Lung microvascular endothelial cell (primary cell): ENCODE results near the gene ZEB1. TPM values are rescaled to one million over a fixed set of nuclear protein-coding genes. Genes with fewer than 3 reads are reported as not detected.
A peak's percentile ranks its signal among the peaks of the same experiment; 100 is the strongest.

Experiments
- DNase-seq, 2 donors: peaks; one replicate each; pipeline versions ENCODE4 v3.0.0 to v3.0.0-alpha.2; 2010; ENCODE audit warnings: low read depth in 2 of 2
- total RNA-seq: library from RNA; depleted of rRNA; stranded (reverse); fragments of >200 nt; gene quantifications from 2 replicates; pipeline ENCODE4 v1.2.1, GENCODE V29; 2014

The ZEB1 gene
- 49.7 and 69.4 TPM in 2 replicates for total RNA-seq

DNA sequence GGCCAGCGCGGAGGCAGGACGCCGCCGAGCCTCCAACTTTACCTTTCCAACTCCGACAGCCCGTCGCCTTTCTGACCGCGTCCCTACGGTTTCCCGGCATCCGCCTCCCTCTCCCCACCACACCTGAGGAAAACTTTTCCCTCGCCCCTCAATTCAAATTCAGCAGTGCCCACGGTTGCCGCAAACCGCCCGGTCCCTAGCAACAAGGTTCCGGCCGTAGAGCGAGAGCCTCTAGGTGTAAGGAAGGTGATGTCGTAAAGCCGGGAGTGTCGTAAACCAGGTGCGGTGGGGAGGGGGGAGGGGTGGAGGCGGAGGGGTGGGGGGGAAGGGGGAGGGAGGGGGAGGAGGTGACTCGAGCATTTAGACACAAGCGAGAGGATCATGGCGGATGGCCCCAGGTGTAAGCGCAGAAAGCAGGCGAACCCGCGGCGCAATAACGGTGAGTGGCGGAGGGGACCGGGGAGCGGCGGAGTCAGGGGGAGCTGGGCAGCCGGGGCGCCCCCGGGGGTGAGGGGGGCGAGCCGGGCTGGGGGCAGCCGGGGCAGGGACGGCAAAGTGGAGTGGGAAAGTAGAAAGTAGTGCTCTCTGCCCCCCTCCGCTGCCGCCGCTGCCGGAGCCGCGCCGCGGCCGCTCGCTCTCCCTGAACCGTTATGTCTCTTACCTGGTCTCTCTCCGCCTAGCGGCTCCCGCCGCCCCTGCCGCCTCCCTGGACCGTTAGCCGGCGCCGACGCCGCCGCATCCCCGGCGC lies at the start of gene ZEB1:
Gene ZEB1 (plus strand): TSS at position 363 of the 748 bp plus-strand sequence. CDS start 19 bp downstream, at position 382.
- DNase-seq: peak; percentile 92 to 98

DNA sequence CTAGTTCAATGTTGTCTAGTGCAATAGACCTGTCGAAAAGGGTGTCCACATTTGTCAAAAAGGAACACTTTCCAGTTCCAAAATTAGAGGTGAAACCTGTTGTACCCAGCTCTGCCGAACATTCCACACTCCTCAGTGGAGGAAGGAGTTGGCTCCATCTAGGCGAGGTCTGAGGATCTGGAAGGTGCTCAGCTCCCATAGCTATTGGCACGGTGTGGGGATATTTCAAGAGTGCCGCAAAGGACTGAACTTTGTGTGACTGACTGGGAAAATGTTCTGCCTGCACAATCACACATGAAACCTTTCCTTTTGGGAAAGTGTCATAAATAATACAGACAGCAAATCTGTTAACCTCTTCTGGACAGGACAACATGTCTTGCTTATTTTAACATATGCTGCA lies 48.1 kb upstream of the ZEB1 start:
- DNase-seq: no peak

DNA sequence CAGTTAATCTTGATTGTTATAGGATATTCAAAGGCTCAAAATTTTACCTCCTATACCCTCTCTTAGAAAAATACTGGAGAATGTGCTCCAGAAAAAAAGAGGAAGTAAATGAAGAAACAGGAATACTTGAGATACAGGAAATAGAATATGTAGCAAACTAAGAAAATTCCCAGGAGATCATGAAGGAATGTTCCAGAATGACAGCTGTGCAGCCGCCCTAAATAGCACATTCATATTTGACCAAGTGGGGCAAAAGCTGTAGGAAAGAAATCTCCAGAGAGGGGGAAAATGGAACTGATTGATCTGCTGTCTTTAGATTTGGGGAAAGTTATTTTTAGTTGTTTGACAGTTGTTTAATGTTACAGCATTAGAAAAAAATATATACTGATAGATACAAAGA lies 46.2 kb upstream of the ZEB1 start:
- peak in 1 of 2 donors; percentile 18 for DNase-seq

DNA sequence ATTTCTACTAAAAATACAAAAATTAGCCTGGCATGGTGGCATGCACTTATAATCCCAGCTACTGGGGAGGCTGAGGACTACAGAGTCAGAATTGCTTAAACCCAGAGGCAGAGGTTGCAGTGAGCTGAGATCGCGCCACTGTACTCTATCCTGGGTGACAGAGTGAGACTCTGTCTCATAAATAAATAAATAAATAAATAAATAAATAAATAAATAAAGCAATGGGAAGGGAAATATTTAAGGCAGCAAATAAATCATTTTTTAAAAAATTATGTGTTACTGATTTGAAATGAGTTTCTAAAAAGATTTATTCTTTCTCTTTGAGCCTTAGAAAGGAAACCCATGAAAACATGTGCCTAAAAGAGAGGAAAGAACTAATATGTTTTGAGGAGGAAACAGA lies 45.2 kb upstream of the ZEB1 start:
- DNase-seq: no peak

DNA sequence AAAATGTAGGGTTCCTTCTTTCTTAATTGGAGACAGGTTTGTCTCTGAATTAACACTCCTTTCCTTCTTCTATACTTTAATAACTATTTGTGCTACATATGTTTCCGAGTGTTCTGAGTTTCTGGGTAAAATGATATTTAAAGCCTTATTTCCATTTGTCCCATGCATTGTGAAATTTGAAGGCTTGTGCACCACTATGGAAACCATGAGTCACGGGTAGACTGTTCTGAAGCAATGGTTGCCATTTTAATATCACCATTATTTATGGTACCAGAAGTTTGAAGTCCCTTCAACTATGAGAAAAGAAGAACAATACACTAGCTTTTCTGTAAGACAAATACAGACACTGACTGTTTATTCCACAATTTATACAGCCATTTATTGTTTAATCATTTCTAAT lies 44.7 kb upstream of the ZEB1 start:
- peak in 1 of 2 donors; percentile 60 for DNase-seq

DNA sequence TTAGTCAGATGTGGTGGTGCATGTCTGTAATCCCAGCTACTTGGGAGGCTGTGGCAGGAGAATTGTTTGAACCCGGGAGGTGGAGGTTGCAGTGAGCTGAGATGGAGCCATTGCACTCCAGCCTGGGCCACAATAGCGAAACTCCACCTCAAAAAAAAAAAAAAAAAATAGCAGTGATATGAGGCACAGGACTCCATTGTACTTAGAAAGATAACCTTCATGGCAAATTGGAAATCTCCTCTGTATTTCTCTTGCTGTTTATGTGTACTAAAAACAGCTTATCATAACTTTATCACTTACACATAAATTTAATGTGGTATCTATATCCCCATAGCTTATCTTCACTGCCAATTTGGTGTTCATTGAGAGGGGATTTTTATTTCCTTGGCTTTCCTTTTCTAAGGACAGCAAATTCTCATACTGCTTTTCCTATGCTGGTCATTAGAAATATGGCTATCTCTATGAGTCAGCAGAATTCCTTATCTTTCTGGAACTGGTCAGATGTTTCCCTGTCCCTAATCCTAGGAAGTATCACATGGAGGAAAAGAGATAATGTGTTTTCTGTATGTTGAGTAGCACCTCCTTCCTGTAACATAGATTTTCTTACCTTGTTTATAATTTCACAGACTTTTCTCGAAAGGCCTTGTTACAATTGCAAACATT lies 40.6 kb upstream of the ZEB1 start:
- peak; percentile 64 to 80 for DNase-seq

DNA sequence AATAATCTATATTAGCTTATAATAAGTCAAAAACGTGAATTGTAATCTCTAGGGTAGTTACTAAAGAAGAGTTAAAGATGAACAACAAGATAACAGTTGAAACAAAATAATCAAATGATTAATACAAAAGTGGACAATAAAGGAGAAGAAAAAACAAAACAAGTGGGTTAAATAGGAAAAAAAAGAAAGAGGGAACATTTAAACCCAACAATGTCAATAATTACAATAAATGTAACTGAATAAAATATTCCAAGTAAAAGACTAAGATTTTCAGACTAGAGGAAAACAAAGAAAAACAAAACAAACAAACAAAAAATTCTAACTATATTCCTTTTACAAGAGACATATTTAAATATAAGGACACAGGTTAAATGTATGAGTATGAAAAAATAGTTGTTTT lies 38.0 kb upstream of the ZEB1 start:
- DNase-seq: no peak

DNA sequence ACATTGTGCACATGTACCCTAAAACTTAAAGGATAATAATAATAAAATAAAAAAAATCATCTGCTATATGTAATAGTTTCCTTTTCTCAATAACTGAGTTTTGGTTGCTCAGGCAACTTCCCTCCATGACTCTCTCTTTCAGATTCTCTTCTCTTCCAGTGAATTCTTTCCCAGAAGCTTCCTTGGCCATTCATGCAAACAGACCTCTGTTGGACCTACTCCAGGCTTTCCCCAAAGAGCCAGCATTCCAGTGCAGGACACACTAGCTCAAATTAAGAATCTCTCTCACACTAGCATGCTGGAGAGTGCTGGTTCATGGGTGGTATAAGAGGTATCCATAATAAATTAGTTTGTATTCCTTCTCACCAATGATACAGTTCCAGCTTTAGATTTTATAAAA lies 31.0 kb upstream of the ZEB1 start:
- DNase-seq: no peak

DNA sequence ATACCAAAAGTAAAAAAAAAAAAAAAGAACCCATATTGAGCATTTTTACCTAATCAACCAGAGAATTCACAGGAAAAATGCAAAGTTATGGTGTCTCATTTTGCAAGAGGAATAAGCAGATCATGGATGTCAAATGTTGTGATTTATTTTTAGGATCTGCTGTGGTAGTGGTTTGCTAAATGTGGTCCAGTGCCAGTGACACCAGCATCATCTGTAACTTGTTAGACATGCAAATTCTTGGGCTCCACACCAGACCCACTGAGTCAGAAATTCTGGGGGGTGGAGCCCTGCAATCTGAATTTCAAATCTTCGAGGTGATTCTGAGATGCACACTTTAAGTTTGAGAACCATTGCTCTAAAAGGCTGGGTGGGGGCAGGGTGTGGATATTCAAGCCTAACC lies 30.1 kb upstream of the ZEB1 start:
- DNase-seq: no peak

DNA sequence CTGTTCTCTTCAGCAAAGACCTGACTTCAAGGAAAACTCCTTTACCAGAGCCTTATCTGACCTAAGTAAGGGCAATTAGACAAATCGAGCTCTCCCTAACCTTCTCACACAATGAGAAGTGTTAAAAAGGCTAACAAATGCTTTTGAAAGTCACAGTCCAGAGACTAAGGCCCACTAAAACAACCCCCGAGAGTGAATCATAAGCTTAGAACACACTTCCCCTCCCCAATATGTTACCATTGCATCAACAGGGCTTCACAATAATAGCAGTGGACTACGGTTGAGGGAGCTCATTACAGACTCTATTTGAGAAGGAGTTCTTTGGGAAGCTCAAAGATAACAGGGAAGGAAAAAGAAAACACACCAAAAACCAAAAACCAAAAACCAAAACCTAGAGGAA lies 28.6 kb upstream of the ZEB1 start:
- DNase-seq: no peak

DNA sequence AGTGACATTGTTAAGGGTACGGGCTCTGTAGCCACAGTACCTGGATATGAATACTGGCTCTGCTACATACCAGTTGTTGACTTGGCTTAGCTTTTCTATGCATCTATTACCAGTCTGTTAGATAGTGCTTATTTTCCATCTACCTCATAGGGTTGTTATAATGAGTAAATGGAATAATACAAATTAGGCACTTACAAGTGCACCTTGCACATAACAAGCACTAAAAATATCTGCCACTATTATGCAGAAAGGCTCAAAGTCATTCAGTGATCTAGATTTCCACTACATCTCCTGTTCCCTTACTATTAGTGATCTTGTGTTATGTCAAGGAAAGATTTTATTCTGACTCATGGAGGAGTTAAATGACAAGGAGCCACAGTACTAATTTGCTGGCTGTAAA lies 27.9 kb upstream of the ZEB1 start:
- no peak for DNase-seq

DNA sequence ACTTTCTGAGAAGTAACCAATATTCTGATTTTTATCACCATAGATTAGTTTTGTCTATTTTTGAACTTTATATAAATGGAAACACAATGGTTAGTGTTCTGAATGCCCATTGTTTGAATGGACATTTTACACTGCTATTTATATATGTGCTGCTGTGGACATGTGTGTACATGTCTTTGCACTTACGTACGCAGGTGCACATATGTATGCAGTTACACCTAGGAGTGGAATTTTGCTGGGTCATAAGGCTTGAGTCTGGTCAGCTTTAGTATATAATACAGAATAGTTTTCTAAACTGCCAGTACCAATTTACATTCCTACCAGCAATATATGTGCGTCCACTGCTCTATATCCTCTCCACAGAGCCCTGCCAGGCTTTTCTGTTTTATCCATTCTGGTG lies 24.5 kb upstream of the ZEB1 start:
- no peak for DNase-seq

DNA sequence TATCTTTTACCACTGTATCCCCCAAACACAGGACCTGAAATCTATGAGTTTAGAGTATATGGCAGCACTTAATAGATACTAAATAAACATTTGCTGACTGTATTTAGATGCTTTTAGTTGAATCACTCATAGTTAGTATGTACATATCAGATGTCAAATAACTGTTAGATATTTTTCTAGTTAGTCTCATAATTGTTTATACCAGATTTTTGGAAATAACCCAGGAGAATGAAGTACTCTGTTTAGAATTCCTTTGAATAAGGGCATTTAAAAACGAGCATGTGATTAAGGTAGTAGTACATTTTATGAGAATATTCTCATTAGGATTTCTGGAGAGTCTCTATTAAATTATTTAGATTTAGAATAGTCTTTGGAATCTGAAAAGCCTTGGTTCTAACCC lies 22.3 kb upstream of the ZEB1 start:
- DNase-seq: no peak

DNA sequence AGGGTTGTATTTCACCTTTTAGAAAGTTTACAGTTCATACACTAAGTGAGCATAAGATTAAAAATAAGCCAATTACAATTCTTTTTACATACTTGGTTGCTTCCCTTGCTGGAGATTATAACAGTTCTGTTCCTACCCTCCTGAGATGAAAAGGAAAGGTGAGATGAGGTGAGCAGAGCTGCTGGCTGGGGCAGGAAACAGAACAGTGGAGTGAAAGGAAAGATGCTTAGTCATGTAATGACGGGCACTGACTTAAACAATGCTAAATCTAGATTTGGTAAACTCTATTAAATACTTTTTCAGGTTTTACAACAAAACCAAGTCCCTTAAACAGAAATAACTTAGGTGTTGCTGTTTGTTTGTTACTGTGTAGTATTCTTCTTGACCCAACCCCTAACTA lies 19.9 kb upstream of the ZEB1 start:
- peak; percentile 63 to 74 for DNase-seq

DNA sequence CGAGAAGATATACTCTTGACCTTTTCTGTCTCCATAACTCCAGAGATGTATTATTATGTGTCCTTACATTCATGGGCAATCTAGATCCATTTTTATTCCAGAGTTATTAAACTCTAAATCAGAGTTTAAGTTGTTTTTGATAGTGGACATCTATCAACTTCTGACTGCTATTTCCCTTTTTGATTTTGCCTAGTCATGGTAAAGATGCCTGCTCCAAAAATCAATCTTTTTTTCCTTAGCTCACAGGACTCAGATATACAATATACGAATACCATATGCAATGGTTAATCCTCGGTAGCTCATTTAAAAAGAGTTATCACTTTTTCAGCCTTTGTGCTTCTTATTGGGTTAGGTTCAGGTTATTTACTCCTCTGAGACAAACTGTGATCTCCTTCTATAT lies 15.8 kb upstream of the ZEB1 start:
- DNase-seq: no peak

DNA sequence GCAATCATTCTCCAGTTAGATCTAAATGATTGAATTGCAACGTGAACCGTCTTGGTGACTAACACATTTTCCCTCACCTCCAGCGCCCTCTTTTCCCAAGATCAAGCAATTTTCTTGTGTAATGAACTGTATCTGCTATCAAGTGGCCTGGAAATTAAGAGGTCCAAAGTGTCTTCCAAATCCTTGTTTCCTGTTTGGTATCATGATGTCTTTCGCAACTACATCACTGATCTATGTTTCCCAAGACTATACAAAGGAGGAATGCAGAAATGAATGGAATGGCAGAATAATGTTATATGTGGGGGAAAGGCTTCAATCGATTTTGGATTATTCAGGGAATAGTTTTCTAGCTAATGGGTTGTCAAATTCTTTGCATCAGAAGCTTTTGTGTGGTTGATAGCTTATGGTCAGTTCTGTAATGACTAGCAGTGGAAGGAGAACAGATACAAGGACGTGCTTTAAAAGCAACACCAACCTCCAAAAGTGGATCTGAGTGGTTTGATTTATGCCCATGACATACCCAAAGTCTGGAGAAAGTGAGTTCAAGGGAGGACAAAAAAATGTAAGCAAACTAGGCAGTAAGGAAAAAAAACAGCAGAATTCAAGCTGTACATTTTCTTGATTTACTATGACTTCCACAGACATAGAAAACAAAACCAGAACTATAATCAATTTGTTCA lies 14.6 kb upstream of the ZEB1 start:
- DNase-seq: no peak

DNA sequence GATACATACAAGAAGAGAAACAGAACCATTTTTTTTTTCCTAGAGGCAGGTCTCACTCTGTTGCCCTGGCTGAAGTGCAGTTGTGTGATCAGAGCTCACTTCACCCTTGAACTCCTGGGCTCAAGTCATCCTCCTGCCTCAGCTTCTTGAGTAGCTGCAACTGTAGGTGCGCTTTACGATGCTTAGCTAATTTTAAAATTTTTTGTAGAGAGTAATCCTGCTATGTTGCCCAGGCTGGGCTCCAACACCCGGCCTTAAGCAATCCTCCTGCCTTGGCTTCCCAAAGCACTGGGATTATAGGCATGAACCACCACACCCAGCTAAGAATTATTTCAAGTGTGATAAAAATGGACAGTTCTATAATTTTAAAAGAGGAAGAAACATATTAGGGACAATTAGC lies 5.6 kb upstream of the ZEB1 start:
- no peak for DNase-seq

DNA sequence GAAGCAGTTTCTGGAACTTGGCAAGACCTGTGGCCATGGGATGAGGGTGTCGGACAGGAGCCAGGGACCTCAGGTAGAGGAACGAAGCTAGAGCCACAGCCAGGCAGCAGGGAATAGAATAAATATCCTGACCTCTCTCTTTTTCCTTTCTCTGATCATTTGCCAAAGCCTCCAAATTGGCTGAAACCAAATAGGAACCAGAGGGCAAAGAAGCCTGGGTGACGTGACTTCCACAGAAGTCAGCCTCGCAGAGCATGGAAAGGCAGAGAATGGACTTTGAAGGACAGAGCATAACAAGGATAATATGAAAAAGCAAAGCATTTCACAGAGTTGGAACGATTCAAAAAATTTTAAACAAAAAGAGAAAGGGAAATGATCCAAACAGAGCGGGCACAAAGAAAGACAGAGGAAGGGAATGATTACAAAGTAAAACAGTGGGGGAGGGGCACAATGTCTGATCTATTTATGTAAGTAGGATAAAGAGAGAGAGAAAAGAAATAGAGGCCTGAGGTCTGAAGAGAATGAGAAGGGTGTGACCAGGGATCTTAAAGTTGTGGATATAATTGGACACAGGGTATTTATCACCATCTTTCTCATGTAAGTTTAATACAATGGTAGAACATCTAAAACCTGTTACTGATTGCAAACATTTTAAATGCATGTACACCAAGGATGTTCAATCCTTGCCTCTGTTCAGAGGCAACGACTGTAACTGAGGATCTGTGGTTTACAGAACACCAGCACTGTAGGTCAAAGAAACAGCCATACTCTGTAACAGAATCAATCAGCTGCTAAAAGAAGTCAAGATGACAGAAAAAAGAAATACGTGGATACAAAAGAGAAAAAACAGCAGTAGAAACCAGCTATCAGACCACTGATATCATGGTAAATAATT lies 4.5 kb upstream of the ZEB1 start:
- DNase-seq: peak; percentile 31 to 75

DNA sequence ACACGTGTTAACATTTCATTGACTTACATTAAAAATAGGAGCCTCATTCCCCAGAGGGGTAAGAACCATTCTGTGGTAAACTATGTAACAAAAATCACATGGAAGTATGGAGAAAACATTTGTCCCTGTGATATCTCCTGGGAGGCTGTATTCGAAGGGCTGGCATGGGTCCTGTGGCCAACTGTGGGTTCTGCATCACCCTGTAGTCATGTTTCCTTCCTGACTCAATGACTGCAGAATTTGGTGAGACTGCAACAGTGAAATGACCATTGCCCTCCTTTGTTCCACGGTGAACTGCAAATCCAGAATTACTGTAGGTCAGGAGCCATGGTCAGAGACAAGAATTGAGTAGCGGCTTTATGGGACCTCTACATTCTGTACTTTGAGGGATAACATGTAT lies 3.6 kb upstream of the ZEB1 start:
- DNase-seq: peak; percentile 86 to 94

DNA sequence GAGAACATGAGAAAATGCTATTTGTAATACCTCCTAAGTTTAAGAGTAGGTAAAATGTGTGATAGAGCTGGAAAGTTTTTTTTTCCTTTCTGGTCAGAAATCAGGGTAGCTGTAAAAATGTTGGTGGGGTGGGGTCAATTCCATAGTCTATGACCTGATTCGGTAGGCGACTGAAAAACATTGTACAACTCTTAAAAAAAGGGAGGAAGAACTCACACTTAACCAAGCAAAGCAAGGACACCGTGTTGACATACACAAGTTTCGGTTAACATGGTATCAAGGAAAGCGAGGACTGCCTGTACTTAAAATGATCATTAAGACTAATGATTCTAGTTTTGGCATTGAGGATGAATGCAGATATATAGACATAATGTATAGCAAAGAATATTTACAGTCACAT lies 1.8 kb upstream of the ZEB1 start:
- DNase-seq: no peak

DNA sequence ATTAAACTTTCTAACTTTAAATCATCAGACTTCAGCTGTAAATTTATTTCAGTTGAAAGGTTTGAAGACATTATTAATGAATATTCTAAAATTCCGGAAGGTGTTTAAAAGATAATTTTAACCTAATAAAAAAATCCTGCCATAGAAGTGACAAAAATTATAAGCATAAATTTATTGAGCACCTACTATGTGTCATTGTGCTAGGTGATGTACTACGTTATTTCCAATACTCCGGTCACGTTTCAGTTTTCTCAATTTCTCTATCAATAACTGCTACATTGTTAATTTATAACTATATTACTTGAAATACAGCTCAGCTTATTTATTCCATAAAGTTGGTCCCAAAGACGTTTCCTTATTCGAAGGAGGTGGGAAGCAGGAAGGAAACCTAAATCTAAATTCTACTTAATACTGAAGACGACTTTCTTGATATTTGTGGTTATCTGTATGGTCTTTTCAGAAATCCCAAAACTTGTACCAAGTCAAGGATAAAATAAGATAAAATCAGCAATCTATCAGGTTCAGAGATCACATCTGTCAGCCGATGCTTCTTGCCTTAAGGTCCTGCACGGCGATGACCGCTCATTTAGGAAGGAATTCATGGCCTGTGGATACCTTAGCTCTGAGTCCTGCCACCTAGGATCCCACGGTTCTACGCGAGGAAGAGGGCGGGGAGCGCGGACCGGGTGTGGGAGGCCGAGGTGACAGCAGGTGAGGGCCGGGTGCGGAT lies 1.2 kb upstream of the ZEB1 start:
- no peak for DNase-seq
